Cardiac muscle cell (in vitro differentiated cells and primary cell): ENCODE results near the gene RTN4IP1. TPM values are rescaled to one million over a fixed set of nuclear protein-coding genes. Genes with fewer than 3 reads are reported as not detected.
A peak's percentile ranks its signal among the peaks of the same experiment; 100 is the strongest.

Experiments
- DNase-seq, 2 donors: peaks; one replicate each; pipeline versions ENCODE4 v3.0.0 to v3.0.0-alpha.2; 2010 to 2017; ENCODE audit warnings: low read depth in 1 of 2, low spot score in 1 of 2
- H3K27ac ChIP-seq: fragments of 200-600 bp; sonication (generic); 2 replicates; pipeline ENCODE4 v1.5.1; 2016
- H3K27me3 ChIP-seq: fragments of 200-600 bp; sonication (generic); 2 replicates; pipeline ENCODE4 v1.6.0; 2016; ENCODE audit warnings: control low read depth
- H3K36me3 ChIP-seq: fragments of 200-600 bp; sonication (generic); 2 replicates; pipeline ENCODE4 v1.5.1; 2016; ENCODE audit warnings: control low read depth
- H3K4me1 ChIP-seq: fragments of 200-600 bp; sonication (generic); 2 replicates; pipeline ENCODE4 v1.8.1; 2017; ENCODE audit warnings: low read depth, mild to moderate bottlenecking, mixed run types
- H3K4me3 ChIP-seq: fragments of 200-600 bp; sonication (generic); 2 replicates; pipeline ENCODE4 v1.5.1; 2016; ENCODE audit warnings: mild to moderate bottlenecking
- H3K9me3 ChIP-seq: fragments of 200-600 bp; sonication (generic); 2 replicates; pipeline ENCODE4 v1.5.1; 2017; ENCODE audit warnings: low read depth, mild to moderate bottlenecking, control low read depth
- polyA plus RNA-seq: library from polyadenylated mRNA; unstranded; fragments of >200 nt; fragmentation: Nextera tagmentation; extraction: Ambion mirVana; gene quantifications from 2 replicates; pipeline ENCODE4 v1.2.1, GENCODE V29; 2016
- total RNA-seq: library from RNA; depleted of rRNA; stranded (reverse); fragments of >200 nt; gene quantifications from 2 replicates; pipeline ENCODE4 v1.2.3, GENCODE V29; 2016
- TF ChIP-seq, protein P1 (sequence below): IDR thresholded peaks from 2 replicates; pipeline ENCODE4 v1.5.1; 2012; ENCODE audit warnings: low read depth, mild to moderate bottlenecking, low read length

RTN4IP1 gene
- total and polyA plus RNA-seq, 2 experiments from 2014 or later: 6.8 to 13.9 TPM

DNA sequence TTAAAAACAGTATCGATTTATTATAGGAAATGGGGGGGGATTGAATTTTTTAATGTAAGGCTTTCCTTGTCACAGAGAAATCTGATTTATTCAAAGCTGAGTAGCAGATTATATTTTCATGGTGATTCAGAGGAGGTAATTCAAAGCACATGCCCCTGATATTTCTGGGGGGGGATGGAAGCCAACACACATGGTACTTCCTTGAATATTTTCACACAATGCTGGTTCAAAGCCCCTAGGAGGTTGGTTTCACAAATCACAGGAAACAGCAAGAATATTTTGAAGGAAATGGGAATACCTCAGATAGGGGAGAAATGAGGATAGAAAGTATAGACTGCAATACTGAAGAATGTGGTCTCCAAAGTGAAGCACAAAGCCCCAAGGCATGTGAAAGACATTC is 98.8 kb downstream of the RTN4IP1 start:
- TF ChIP-seq, protein P1, sequence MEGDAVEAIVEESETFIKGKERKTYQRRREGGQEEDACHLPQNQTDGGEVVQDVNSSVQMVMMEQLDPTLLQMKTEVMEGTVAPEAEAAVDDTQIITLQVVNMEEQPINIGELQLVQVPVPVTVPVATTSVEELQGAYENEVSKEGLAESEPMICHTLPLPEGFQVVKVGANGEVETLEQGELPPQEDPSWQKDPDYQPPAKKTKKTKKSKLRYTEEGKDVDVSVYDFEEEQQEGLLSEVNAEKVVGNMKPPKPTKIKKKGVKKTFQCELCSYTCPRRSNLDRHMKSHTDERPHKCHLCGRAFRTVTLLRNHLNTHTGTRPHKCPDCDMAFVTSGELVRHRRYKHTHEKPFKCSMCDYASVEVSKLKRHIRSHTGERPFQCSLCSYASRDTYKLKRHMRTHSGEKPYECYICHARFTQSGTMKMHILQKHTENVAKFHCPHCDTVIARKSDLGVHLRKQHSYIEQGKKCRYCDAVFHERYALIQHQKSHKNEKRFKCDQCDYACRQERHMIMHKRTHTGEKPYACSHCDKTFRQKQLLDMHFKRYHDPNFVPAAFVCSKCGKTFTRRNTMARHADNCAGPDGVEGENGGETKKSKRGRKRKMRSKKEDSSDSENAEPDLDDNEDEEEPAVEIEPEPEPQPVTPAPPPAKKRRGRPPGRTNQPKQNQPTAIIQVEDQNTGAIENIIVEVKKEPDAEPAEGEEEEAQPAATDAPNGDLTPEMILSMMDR: no peak
- Histone ChIP-seq H3K4me1 (peaks cover under 1% of the 10 kb centered on the region), H3K9me3 (no peaks in the 10 kb centered on the region), H3K27ac (no peak overlapping the region), H3K36me3 (no peaks in the 10 kb centered on the region), H3K27me3 (no peaks in the 10 kb centered on the region), H3K4me3 (no peak overlapping the region)
- DNase-seq: peak in 1 of 2 donors; percentile 48

DNA sequence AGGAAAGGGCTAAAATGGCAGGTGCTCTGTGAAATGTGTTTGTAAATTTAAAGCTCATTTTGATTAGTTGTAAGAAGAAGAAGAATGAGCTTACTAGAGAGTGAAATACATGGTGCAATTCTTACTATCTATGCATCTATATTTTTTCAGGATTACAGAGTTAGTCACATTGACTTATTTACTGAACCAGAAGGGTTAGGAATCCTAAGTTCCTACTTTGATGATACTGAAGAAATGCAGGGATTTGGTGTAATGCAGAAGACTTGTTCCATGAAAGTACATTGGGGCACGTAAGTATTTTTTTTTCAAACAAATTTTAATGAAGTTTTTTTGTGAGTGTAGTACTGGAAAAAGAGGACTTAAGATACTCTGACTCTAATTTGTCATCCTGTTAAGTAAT is 99.3 kb downstream of the RTN4IP1 start:
- TF ChIP-seq, protein P1: no peak
- Histone ChIP-seq H3K9me3 (no peaks in the 10 kb centered on the region), H3K36me3 (no peaks in the 10 kb centered on the region), H3K27me3 (no peaks in the 10 kb centered on the region), H3K4me3 (no peak overlapping the region), H3K4me1 (peaks cover 5% of the 10 kb centered on the region), H3K27ac (no peak overlapping the region)
- no peak for DNase-seq

DNA sequence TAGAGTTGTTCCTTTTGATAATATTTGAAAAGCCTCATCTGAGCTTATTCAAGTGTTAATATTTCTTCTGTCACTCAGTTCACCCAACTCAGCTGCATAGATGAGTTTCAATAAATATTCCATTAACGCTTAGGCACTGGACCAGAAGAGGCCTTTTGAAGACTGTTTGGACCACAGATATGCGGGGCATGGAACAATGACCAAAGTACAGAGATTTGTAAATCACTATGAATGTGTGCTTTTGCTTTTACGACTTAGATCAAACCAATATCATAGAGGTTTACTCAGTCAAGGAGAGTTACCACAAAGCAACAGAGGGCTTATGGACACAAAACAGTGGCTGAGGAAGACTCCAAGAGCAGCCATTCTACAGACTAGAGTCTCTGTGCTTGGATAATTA is 99.9 kb downstream of the RTN4IP1 start:
- TF ChIP-seq, protein P1: no peak

DNA sequence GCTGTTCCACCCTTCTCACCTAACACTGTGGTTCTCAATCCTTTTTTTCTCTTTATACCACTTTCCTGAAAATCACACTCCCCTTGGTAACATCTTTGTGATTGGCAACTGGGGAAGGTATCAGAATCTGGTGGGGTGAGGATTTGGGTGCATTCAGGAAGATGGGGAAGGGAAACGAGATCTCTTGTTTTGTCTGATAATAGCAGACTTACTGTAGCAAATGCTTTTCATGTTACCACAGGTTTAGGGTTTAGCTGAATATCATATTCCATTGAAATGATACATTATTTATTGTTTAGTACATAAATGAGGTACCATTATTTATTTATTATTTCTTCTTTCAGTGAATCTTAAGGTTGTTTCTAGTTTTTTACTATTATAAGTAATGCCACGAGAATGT is 100.8 kb downstream of the RTN4IP1 start:
- TF ChIP-seq, protein P1: no peak
- Histone ChIP-seq H3K4me1 (peaks cover 8% of the 10 kb centered on the region), H3K36me3 (no peaks in the 10 kb centered on the region), H3K4me3 (no peak overlapping the region), H3K9me3 (no peaks in the 10 kb centered on the region), H3K27ac (no peak overlapping the region), H3K27me3 (no peaks in the 10 kb centered on the region)
- DNase-seq: no peak

More for the DNA sequence above, 99.9 kb downstream of the RTN4IP1 start:
- no peak overlapping the region for H3K4me3 ChIP-seq
- H3K27me3 ChIP-seq: no peaks in the 10 kb centered on the region
- no peaks in the 10 kb centered on the region for H3K36me3 ChIP-seq
- DNase-seq: no peak
- H3K27ac ChIP-seq: no peak overlapping the region
- peaks cover 8% of the 10 kb centered on the region for H3K4me1 ChIP-seq
- H3K9me3 ChIP-seq: no peaks in the 10 kb centered on the region

DNA sequence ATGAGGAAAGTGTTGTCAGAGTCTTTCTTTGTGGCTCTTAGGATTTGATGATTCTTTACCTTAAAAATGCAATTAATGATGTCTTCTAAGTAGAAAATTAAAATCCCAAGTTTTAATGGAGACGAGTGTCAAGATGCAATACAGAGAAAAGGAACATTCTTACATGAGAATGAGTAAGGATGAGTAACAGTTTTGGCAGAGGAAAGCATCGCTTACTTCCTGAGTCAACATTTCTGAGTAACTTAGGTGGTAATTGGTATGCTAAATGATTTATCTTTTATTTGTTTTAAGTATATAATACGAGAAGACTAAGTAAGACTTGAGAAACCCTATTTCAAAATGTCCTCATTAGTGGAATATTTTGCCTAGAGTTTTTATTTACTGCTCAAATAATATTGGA is 101.3 kb downstream of the RTN4IP1 start:
- Histone ChIP-seq H3K36me3 (no peaks in the 10 kb centered on the region), H3K4me3 (no peak overlapping the region), H3K27ac (no peak overlapping the region), H3K27me3 (no peaks in the 10 kb centered on the region), H3K4me1 (peaks cover 8% of the 10 kb centered on the region), H3K9me3 (no peaks in the 10 kb centered on the region)
- peak in 1 of 2 donors; percentile 87 for DNase-seq
- TF ChIP-seq, protein P1: no peak

DNA sequence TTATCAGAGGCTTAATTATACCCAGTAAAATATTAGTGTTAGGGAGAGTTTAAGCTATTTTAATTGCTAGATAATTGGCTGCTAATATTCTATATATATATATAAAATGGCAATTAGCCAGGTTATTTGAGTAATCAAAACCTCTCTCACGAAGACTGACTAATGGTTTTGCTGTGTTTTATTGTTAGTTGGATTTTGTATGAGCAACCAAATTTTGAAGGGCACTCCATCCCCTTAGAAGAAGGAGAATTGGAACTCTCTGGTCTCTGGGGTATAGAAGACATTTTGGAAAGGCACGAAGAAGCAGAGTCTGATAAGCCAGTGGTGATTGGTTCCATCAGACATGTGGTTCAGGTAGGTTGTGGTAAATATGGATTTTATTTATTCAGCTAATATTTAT is 102.2 kb downstream of the RTN4IP1 start:
- no peaks in the 10 kb centered on the region for H3K36me3 ChIP-seq
- peaks cover 8% of the 10 kb centered on the region for H3K4me1 ChIP-seq
- TF ChIP-seq, protein P1: no peak
- no peak overlapping the region for H3K4me3 ChIP-seq
- no peaks in the 10 kb centered on the region for H3K27me3 ChIP-seq
- no peak overlapping the region for H3K27ac ChIP-seq
- H3K9me3 ChIP-seq: no peaks in the 10 kb centered on the region
- no peak for DNase-seq
